Thyroid gland (tissue), 4 donors: Measurements from ENCODE around the gene THAP8.

Experiments
- CTCF ChIP-seq, 6 experiments: fragments of 200-600 bp in 3 of 6; fragments of 450-650 bp in 3 of 6; sonication (generic) in 3 of 6; IDR thresholded peaks; one replicate each; pipeline ENCODE4 v1.5.1; 2016 to 2019; ENCODE audit warnings: antibody characterized with exemption in 6 of 6, mild to moderate bottlenecking in 2 of 6, inconsistent platforms in 1 of 6, moderate library complexity in 1 of 6
- POLR2A ChIP-seq, 2 donors: fragments of 450-650 bp; IDR thresholded peaks; one replicate each; pipeline ENCODE4 v1.6.1; 2017; ENCODE audit warnings: antibody characterized with exemption in 2 of 2, mild to moderate bottlenecking in 2 of 2, moderate library complexity in 1 of 2

GRCh38 chr19:36028313-36029041 lies 25.6 kb downstream of the THAP8 start:
- TF ChIP-seq CTCF (IDR thresholded peaks at IDR 0.05) (no peak), POLR2A (IDR thresholded peaks at IDR 0.05) (no peak)
